A549 (cell line): ENCODE data around the gene SPRYD4.

ENCODE experiments used
- BCL3 ChIP-seq: fragments of >200 bp; sonication (Bioruptor Twin); formaldehyde crosslinking; IDR thresholded peaks from 3 replicates; pipeline ENCODE4 v1.6.1; 2016
- CTCF ChIP-seq: fragments of >200 bp; sonication (Bioruptor Twin); formaldehyde crosslinking; IDR thresholded peaks from 3 replicates; pipeline ENCODE4 v1.5.1; 2016
- HMGXB4 ChIP-seq: fragments of 250-450 bp; sonication (Bioruptor Pico); IDR thresholded peaks from 2 replicates; pipeline ENCODE4 v1.5.0; 2021; ENCODE audit warnings: mild to moderate bottlenecking, moderate library complexity, borderline replicate concordance
- HOXB5 ChIP-seq: fragments of 250-450 bp; sonication (Bioruptor Pico); IDR thresholded peaks from 2 replicates; pipeline ENCODE4 v1.5.0; 2020; ENCODE audit warnings: mild to moderate bottlenecking, moderate library complexity
- MAFK ChIP-seq: fragments of 450-650 bp; IDR thresholded peaks from 2 replicates; pipeline ENCODE4 v1.6.1; 2014; ENCODE audit not compliant: partially characterized antibody
- MAZ ChIP-seq: fragments of 150-350 bp; IDR thresholded peaks from 2 replicates; pipeline ENCODE4 v1.6.1; 2014; ENCODE audit warnings: antibody characterized with exemption, low read depth, low read length, borderline replicate concordance
- MYC ChIP-seq: IDR thresholded peaks from 2 replicates; pipeline ENCODE4 v1.6.1; 2012; ENCODE audit warnings: mild to moderate bottlenecking, inconsistent platforms, low read length, improper control_type of control experiment, borderline replicate concordance
- POLR2A ChIP-seq: IDR thresholded peaks from 2 replicates; pipeline ENCODE4 v1.6.1; 2012; ENCODE audit warnings: mild to moderate bottlenecking, low read length
- RNF2 ChIP-seq: fragments of 200-600 bp; sonication (generic); IDR thresholded peaks from 2 replicates; pipeline ENCODE4 v1.6.1; 2016; ENCODE audit warnings: low read depth, mild to moderate bottlenecking, antibody characterized with exemption, moderate library complexity, borderline replicate concordance

- TF ChIP-seq CTCF (no peak), MAZ (no peak), BCL3 (no peak), MYC (no peak), MAFK (no peak), RNF2 (no peak), POLR2A (no peak), HMGXB4 (no peak), HOXB5 (CRISPR knock-in tag) (no peak)
These were observed 6.9 kb upstream of the SPRYD4 start for GRCh38 chr12:56461235-56462159.
